ENCODE measurements around the gene ENO2.

Gene ENO2

GRCh38 chr12:6914947-6915788 is 788 bp downstream of the ENO2 start:
- DNase-seq = no peak

DNA sequence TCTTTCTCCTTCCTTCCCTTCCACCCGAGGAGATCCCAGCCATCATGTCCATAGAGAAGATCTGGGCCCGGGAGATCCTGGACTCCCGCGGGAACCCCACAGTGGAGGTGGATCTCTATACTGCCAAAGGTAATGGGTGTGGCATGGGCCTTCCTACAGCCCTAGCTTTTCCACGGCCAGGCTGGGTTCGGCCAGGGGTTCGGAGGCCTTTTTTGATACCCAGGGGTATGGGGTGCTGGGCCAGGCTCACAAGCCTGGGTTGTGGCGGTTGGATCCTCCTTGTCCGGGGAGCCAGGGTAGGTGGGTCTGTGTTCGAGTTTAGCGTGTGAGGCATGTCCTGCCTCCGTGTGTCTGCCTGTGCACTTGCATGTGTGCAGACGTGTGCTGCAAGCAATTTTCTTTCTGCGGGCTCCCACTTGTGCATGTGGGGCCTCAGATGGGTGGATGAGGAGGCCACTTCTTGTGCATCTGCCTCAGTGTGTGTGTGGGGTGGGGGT is 1.5 kb downstream of the ENO2 start:
- DNase-seq = no peak

- no peak for DNase-seq
Measured at GRCh38 chr12:6916426-6917200, 2.2 kb downstream of the ENO2 start.

DNA sequence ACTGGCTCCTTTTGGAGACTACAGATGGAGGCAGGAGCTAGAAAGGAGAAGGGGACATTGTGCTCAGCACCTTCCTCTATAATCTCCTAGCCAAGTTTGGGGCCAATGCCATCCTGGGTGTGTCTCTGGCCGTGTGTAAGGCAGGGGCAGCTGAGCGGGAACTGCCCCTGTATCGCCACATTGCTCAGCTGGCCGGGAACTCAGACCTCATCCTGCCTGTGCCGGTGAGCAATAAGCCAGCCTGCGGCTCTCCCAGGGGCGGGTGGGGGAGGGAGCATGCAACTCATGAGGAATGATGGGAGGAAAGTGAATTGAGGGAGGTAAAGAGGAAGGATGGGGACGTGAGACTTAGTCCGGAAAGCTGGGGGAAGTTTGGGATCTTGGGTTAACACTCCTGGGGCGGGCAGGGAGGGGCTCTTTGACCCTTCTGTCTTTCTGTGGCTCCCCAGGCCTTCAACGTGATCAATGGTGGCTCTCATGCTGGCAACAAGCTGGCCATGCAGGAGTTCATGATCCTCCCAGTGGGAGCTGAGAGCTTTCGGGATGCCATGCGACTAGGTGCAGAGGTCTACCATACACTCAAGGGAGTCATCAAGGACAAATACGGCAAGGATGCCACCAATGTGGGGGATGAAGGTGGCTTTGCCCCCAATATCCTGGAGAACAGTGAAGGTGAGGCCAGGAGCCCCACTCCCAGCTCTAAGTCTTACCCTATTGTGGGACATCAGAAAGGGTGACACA is 3.3 kb downstream of the ENO2 start:
- DNase-seq = no peak

DNA sequence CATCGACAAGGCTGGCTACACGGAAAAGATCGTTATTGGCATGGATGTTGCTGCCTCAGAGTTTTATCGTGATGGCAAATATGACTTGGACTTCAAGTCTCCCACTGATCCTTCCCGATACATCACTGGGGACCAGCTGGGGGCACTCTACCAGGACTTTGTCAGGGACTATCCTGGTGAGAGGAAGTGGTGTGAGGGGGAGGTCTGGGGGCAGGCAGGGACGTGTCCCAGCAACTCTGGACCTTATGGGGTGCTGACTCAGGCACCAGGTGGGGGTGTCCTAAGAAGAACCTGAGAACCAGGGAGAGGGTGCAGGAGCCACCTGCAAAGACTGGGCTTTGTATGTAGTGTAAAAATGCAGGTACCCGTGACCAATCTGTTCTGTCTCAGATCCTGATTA is 5.2 kb downstream of the ENO2 start:
- no peak for DNase-seq

- DNase-seq = no peak
Measured at GRCh38 chr12:6921539-6921938, 7.2 kb downstream of the ENO2 start.

DNA sequence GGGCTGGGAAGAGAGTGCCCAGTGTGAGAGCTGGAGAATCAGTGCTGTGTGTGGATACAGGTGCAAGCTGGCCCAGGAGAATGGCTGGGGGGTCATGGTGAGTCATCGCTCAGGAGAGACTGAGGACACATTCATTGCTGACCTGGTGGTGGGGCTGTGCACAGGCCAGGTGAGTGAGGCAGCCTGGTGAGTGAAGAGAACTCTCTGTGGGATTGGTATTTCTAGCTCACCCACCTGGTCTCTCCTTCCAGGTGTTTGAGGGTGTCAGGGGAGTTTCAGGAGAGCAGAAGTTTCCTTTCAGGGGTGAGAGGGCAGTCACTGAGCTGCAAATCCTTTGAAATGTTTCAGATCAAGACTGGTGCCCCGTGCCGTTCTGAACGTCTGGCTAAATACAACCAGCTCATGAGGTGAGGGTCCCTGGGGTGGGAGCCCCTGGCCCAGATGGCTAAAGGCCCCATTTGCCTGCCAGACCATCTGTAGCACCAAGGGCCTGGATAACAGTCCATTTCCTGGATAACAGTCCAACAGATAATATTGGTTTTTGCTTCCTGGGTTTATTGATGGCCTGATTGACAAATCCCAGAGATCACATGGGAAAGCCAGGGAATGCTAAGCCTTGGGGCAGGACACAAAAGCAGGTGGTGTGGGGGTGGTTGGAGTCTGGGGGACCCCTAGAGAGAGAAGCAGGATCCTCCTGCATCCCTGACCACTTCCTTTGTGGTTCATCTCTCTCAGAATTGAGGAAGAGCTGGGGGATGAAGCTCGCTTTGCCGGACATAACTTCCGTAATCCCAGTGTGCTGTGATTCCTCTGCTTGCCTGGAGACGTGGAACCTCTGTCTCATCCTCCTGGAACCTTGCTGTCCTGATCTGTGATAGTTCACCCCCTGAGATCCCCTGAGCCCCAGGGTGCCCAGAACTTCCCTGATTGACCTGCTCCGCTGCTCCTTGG is 7.9 kb downstream of the ENO2 start:
- no peak for DNase-seq

GRCh38 chr12:6923003-6923732 is 8.8 kb downstream of the ENO2 start:
- no peak for DNase-seq

- DNase-seq = no peak
Measured at GRCh38 chr12:6923851-6924250, 9.5 kb downstream of the ENO2 start.

GRCh38 chr12:6925239-6925539 is 10.8 kb downstream of the ENO2 start:
- no peak for DNase-seq

- no peak for DNase-seq
Measured at GRCh38 chr12:6925540-6926279, 11.3 kb downstream of the ENO2 start.

GRCh38 chr12:6927379-6928021 is 13.1 kb downstream of the ENO2 start, which contains the start of gene ATN1:
Gene ATN1, plus strand, starts transcription at chr12:6927959. Its CDS starts 6,043 bp downstream, at chr12:6934002.
- peak; percentile 27 to 53 for DNase-seq

DNA sequence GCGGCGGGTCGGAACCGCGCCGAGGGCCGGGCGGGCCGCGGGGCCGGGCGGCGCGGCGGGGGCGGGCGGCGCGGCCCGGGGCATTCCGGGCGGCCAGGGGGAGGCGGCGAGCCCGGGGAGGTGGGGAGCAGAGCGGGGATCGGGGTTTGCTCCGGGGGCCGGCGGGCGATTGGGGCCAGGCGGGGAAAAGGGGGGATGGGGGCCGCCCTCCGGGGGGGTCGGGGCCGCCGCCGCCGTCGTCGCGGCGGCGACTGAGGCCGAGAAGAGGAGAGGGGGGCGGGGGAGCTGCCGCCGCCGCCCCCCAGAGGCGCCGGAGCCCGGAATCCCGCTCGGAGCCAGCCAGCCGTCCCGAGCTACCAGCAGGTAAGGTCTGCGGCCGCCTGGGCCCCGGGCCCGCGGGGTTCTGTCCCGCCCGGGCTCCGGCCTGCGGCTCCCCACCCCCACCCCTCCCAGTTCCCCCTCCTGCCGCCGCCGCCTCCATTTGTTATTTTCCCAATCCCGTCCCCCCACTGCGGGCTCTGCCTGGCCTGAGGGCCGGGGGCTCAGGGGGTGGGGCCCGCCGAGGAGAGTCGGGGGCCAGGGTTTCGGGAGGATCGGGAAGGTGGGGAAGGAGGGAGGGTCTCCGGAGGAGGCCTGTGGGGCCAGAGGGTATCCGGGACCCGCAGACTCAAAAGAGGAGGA is 13.8 kb downstream of the ENO2 start:
- no peak for DNase-seq

DNA sequence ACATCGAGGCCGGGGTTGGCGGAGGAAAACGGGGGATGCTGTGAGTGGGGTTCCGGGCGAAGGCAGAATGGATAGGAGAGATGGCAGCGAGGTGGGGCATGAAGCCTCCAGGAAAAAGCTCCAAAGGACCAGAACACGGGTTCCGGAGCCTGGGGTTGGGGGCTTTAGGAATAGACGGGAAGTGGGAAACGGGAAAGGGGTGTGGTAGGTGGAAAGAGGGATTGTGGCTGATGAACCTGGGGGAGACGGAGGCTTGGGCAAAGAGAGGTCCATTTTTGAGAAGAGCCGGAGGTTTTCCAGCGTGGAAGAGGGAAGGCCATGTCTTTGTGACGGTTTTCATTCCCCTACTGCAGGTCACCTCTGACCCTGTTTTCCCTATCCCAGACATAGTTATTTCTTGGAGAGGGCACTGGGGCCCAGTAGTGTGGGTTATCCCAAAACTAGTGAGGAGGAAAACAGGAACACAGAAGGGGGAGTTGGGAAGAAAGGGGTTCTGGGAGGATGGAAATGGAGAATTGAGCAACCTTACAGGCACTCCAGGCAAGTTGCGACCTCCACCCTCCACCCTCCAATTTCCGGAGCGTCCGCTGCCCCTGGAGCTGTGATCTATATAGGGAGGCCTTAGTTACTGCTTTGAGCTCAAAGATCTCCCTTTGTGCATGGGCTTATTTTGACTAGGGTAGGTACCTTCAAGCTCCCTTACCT is 14.5 kb downstream of the ENO2 start:
- DNase-seq = no peak

DNA sequence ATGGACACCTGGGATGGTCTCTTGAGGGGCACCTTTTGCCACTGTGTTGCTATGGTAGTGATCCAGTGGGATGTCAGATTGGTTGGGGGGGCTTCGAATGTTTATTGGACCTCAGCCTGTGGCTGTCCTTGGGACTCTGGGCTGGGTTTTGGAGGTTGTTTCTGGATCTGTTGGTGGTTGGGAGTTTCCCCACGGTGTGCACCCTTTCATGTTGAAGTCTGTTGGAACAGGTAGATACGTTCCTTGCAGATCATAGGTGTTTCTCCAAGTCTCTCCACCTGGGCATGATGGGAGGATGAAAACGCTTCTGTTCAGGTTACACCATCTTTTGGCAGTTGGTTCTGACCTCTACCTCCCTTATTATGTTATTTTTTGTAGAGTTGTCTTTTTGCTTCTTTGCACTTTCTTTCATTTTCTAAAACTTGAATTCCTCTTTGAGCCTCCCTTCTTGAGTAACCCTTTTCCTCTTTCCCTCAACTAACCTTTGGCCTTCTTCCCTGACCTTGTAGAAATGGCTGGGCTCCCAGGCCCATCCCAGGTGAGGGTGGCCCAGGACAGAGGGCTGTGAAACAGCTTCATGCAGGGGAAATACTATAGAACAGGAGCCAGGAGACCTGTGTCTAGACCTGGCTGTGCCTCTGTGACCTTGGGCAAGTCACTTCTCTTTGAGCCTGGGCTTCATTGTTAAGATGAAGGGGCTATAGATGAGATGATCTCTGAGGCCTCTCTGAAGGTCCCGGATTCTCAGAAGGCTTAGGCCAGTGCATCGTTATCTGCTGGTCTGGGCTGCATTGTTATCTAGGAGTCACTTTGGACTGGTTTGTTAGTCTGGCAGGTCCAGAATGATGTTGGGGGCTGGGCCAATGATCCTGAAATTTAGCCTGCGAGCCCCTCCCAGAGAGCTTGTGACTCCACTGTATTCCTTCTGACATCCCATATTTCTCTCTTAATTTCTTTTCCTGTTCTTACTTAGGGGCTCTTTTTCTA is 15.4 kb downstream of the ENO2 start:
- no peak for DNase-seq

DNA sequence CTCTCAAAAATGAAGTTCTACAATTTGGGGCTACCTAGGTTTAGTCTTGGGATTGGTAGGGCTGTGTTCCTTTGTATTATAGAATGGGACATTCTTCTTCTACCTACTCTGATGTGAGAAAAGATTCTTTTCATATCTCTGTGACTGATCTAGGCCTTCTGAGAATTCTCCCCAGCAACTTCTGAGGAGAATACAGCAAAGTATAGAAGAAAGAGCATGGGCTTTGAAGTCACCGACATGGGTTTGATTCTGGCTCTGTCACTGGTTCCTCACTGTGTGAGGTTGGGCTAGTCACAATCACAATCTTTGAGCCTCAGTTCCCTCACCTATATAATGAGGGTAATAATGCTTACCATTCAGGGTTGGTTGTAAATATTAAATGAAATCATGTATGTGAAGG is 18.4 kb downstream of the ENO2 start:
- DNase-seq = no peak

DNA sequence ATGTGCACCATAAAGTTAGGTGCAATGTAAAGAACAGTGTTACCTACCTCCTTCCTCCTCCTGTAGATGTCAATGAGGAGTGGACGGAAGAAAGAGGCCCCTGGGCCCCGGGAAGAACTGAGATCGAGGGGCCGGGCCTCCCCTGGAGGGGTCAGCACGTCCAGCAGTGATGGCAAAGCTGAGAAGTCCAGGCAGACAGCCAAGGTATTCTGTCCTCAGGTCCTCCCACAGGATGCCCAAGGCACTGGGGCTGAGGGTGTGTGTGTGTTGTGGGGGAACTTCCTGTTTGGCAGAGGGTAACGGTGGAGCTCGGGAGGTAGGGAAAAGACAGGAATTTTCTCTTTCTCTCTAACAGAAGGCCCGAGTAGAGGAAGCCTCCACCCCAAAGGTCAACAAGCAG is 19.7 kb downstream of the ENO2 start:
- DNase-seq = no peak

All from CD4-positive, alpha-beta T cell treated with Interleukin-4 for 1 hour (primary cell).